HepG2 (cell line): ENCODE data around the gene ASH1L. TPM values are rescaled to one million over a fixed set of nuclear protein-coding genes. Genes with fewer than 3 reads are reported as not detected.

Source experiments
- ATAC-seq: fragments of 200-7000 bp; cut with Tn5 transposase; 3 replicates; pipeline ENCODE4 v1.9.1; 2020; ENCODE audit warnings: mild to moderate bottlenecking, moderate library complexity
- BruUV-seq: library from RNA; stranded (reverse); fragments of 400-500 nt; replicated peaks from 2 replicates; lab custom pipeline; 2021; lab: Mats Ljungman, UMichigan
- CTCF ChIA-PET: fragments of 300-600 bp; formaldehyde crosslinking; extraction: SDS; loops from one replicate; lab custom pipeline; 2021; ENCODE audit warnings: low total read pairs, inconsistent platforms, low intra/inter-chr PET ratio; lab: Yijun Ruan, JAX
- POLR2A ChIA-PET: fragments of 350-600 bp; sonication (Branson Sonifier 250); formaldehyde crosslinking; loops from one replicate; lab custom pipeline; 2020; ENCODE audit warnings: antibody characterized with exemption, inconsistent platforms; lab: Yijun Ruan, JAX
- DNase-seq: peaks from one replicate; pipeline ENCODE4 v3.0.0-alpha.2; 2015; ENCODE audit warnings: low spot score
- FAIRE-seq: peaks from 3 replicates; lab custom pipeline; 2011; peaks lifted over from hg19 to GRCh38; lab: Jason Lieb, UNC
- H2AFZ ChIP-seq: one replicate; pipeline ENCODE4 v1.6.1; 2011; ENCODE audit warnings: low read length, inconsistent platforms
- H3K27ac ChIP-seq: fragments of 300-600 bp; 3 replicates; pipeline ENCODE4 v1.8.0; 2011; ENCODE audit warnings: mixed run types, mild to moderate bottlenecking, mixed read lengths, low read length, inconsistent platforms; ENCODE audit not compliant: insufficient read depth; ENCODE audit errors: extremely low read length
- H3K27me3 ChIP-seq, 2 experiments: fragments of 200-600 bp in 1 of 2; 2 replicates in 1 of 2; 3 replicates in 1 of 2; pipeline versions ENCODE4 v1.6.0 to v1.8.0; 2011; ENCODE audit warnings: low read length in 2 of 2, mild to moderate bottlenecking in 2 of 2, moderate library complexity in 2 of 2, inconsistent platforms in 1 of 2; ENCODE audit not compliant: insufficient read depth in 2 of 2, control insufficient read depth in 1 of 2
- H3K36me3 ChIP-seq, 2 experiments: fragments of 200-600 bp in 1 of 2; replicated peaks in 1 of 2; 2 replicates in 1 of 2; 3 replicates in 1 of 2; pipeline versions ENCODE4 v1.5.1 to v1.8.0; 2011; ENCODE audit warnings: low read length in 2 of 2, inconsistent platforms in 1 of 2; ENCODE audit not compliant: insufficient read depth in 2 of 2, control insufficient read depth in 1 of 2
- H3K4me1 ChIP-seq: 2 replicates; pipeline ENCODE4 v1.5.1; 2012; ENCODE audit warnings: low read length, inconsistent platforms; ENCODE audit not compliant: insufficient read depth
- H3K4me2 ChIP-seq: 2 replicates; pipeline ENCODE4 v1.6.0; 2011; ENCODE audit warnings: low read depth, low read length, inconsistent platforms
- H3K4me3 ChIP-seq, 3 experiments: fragments of 200-600 bp in 1 of 3; sonication (generic), shearing (Covaris generic) in 1 of 3; replicated peaks in 1 of 3; 2 replicates each; pipeline ENCODE4 v1.5.1; 2011 to 2016; ENCODE audit warnings: low read length in 3 of 3, inconsistent platforms in 2 of 3, low read depth in 2 of 3, mild to moderate bottlenecking in 2 of 3, control low read depth in 1 of 3, mixed read lengths in 1 of 3; ENCODE audit not compliant: insufficient read depth in 1 of 3
- H3K79me2 ChIP-seq: one replicate; pipeline ENCODE4 v1.6.1; 2011; ENCODE audit warnings: low read length, inconsistent platforms; ENCODE audit not compliant: insufficient read depth
- H3K9ac ChIP-seq: 2 replicates; pipeline ENCODE4 v1.6.0; 2011; ENCODE audit warnings: mild to moderate bottlenecking, low read depth, low read length, inconsistent platforms; ENCODE audit not compliant: insufficient read depth
- H3K9me3 ChIP-seq: 2 replicates; pipeline ENCODE4 v1.5.1; 2012; ENCODE audit warnings: mild to moderate bottlenecking, low read length
- H4K20me1 ChIP-seq: 2 replicates; pipeline ENCODE4 v1.6.0; 2011; ENCODE audit warnings: inconsistent platforms, mild to moderate bottlenecking, low read length, moderate library complexity; ENCODE audit not compliant: insufficient read depth
- HOXA5 ChIP-seq: sonication (generic); formaldehyde crosslinking; IDR thresholded peaks from 2 replicates; pipeline ENCODE4 v1.4.0; 2020; ENCODE audit warnings: missing genetic modification reagents
- MXI1 ChIP-seq: IDR thresholded peaks from 3 replicates; pipeline ENCODE4 v1.6.1; 2012; ENCODE audit warnings: low read depth, low read length, inconsistent platforms, borderline replicate concordance
- YEATS4 ChIP-seq: sonication (generic); formaldehyde crosslinking; IDR thresholded peaks from 2 replicates; pipeline ENCODE4 v1.4.0; 2020; ENCODE audit warnings: missing genetic modification reagents, borderline replicate concordance
- ZBTB42 ChIP-seq: sonication (generic); formaldehyde crosslinking; IDR thresholded peaks from 2 replicates; pipeline ENCODE4 v1.5.0; 2020; ENCODE audit warnings: mild to moderate bottlenecking, missing genetic modification reagents
- ZBTB7B ChIP-seq: sonication (generic); formaldehyde crosslinking; IDR thresholded peaks from 2 replicates; pipeline ENCODE4 v1.4.0; 2020; ENCODE audit warnings: missing genetic modification reagents
- ZMYM3 ChIP-seq: sonication (generic); formaldehyde crosslinking; IDR thresholded peaks from 2 replicates; pipeline ENCODE4 v1.5.1; 2020; ENCODE audit warnings: mild to moderate bottlenecking, missing genetic modification reagents
- ZNF703 ChIP-seq: sonication (generic); formaldehyde crosslinking; IDR thresholded peaks from 2 replicates; pipeline ENCODE4 v1.5.1; 2020; ENCODE audit warnings: missing genetic modification reagents, mild to moderate bottlenecking, moderate library complexity, borderline replicate concordance
- WGBS: methylation state at CpG from one replicate; pipeline ENCODE4 v1.1.6; 2017; ENCODE audit warnings: low lambda C conversion rate; 5-methylcytosine and 5-hydroxymethylcytosine counted together
- in situ Hi-C: cut with HindIII; loops from 2 replicates; pipeline ENCODE4 v1.10.0; 2017; ENCODE audit warnings: low pct_unique_long_range_greater_than_20kb; ENCODE audit not compliant: extremely low pct_ligation_motif_present
- intact Hi-C: fragments of 100-400 bp; cut with micrococcal nuclease; formaldehyde crosslinking; loops from one replicate; pipeline ENCODE4 v1.10.0; 2022; ENCODE audit not compliant: unreplicated experiment
- polyA plus RNA-seq, 8 experiments: library from polyadenylated mRNA; depleted of rRNA in 3 of 8; stranded (reverse) in 7 of 8; unstranded in 1 of 8; fragments of >200 nt; fragmentation: Illumina TruSeq in 4 of 8; extraction: Trizol in 4 of 8; gene quantifications; 2 replicates each; pipeline versions ENCODE4 v1.2.1 to v1.2.3, GENCODE V29; 2011 to 2016; ENCODE audit warnings: low read depth in 4 of 8, missing spikeins in 1 of 8, mixed read lengths in 1 of 8; ENCODE audit not compliant: insufficient read depth in 1 of 8
- total RNA-seq, 5 experiments: library from RNA; depleted of rRNA; stranded (reverse); fragments of >200 nt; fragmentation: Illumina TruSeq; extraction: Trizol; gene quantifications; 2 replicates each; pipeline ENCODE4 v1.2.3, GENCODE V29; 2016; ENCODE audit warnings: low read depth in 1 of 5
- TF ChIP-seq, protein P1 (sequence below): sonication (generic); formaldehyde crosslinking; IDR thresholded peaks from 2 replicates; pipeline ENCODE4 v1.5.1; 2020; ENCODE audit warnings: mild to moderate bottlenecking, missing genetic modification reagents, moderate library complexity
- TF ChIP-seq, protein P2 (sequence below): sonication (generic); formaldehyde crosslinking; IDR thresholded peaks from 2 replicates; pipeline ENCODE4 v1.5.0; 2020; ENCODE audit warnings: mild to moderate bottlenecking, missing genetic modification reagents, borderline replicate concordance
- TF ChIP-seq, protein P3 (sequence below): sonication (generic); formaldehyde crosslinking; IDR thresholded peaks from 2 replicates; pipeline ENCODE4 v1.8.0; 2022; ENCODE audit warnings: low read depth, missing genetic modification reagents
- TF ChIP-seq, protein P4 (sequence below): sonication (generic); formaldehyde crosslinking; IDR thresholded peaks from 2 replicates; pipeline ENCODE4 v1.5.1; 2020; ENCODE audit warnings: missing genetic modification reagents, mild to moderate bottlenecking, borderline replicate concordance

Gene ASH1L
- total and polyA plus RNA-seq, 2 of the 13 experiments (the other 11 are each of a cell fraction or from before 2014, with no cell fraction given), result 10.2 to 15.3 TPM

DNA sequence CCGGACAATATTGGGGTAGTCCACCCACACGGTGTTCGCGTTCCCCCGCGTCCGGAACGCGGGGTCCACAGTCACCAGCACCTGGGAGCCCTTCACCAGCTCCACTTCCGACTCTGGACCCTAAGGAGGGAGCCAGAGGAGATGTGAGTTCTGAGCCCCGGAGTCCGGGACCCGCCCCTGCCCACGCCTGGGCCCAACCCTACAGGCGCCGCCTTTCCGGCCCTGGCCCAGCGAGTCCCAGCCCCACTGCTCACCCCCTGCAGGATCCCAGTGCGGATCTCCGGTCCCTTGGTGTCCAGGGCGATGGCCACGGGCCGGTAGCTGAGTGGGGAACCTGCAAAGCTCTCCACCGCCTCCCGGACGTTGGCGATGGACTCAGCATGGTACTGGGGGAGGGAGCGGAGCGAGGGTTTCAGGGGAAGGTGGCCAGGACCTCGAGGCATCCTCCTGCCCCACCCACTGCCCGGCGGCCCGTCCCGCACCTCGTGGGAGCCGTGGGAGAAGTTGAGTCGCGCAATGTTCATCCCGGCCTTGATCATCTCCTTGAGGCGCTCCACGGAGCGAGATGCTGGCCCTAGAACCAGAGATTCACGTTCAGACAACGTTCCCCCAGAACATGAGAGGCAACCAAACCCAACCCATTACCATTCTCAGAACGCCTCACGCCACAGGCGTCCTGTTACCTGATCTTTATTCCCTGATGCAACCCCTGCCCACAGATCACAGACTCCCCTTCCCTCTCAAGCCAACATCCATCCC is 267.2 kb downstream of the ASH1L start:
- ChIA-PET CTCF (no interaction called here), POLR2A (no interaction called here)
- Histone ChIP-seq H3K4me2 (no peak overlapping the region), H3K4me3 (no peak overlapping the region), H3K4me1 (peaks cover 30% of the 10 kb centered on the region), H4K20me1 (no peaks in the 10 kb centered on the region), H3K9me3 (no peaks in the 10 kb centered on the region), H3K27me3 (no peaks in the 10 kb centered on the region), H3K27ac (no peak overlapping the region), H3K36me3 (peaks cover 0 to 12% of the 10 kb centered on the region in 2 experiments; a peak in 3 of 5 replicates), H3K79me2 (peaks cover 3% of the 10 kb centered on the region), H3K9ac (no peak overlapping the region), H2AFZ (no peak overlapping the region)
- WGBS, result 98% methylated on average over 41 of the region's 47 CpGs
- in situ Hi-C loops, result no loop called here
- no peak for DNase-seq
- BruUV-seq, result no TSS peak
- TF ChIP-seq MXI1 (no peak), HOXA5 (CRISPR knock-in tag) (no peak), ZBTB7B (CRISPR knock-in tag) (no peak), ZMYM3 (CRISPR knock-in tag) (no peak), ZNF703 (CRISPR knock-in tag) (no peak), ZBTB42 (CRISPR knock-in tag) (no peak), YEATS4 (CRISPR knock-in tag) (no peak)
- TF ChIP-seq, protein P1, sequence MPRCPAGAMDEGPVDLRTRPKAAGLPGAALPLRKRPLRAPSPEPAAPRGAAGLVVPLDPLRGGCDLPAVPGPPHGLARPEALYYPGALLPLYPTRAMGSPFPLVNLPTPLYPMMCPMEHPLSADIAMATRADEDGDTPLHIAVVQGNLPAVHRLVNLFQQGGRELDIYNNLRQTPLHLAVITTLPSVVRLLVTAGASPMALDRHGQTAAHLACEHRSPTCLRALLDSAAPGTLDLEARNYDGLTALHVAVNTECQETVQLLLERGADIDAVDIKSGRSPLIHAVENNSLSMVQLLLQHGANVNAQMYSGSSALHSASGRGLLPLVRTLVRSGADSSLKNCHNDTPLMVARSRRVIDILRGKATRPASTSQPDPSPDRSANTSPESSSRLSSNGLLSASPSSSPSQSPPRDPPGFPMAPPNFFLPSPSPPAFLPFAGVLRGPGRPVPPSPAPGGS (CRISPR knock-in tag), result no peak
- TF ChIP-seq, protein P2, sequence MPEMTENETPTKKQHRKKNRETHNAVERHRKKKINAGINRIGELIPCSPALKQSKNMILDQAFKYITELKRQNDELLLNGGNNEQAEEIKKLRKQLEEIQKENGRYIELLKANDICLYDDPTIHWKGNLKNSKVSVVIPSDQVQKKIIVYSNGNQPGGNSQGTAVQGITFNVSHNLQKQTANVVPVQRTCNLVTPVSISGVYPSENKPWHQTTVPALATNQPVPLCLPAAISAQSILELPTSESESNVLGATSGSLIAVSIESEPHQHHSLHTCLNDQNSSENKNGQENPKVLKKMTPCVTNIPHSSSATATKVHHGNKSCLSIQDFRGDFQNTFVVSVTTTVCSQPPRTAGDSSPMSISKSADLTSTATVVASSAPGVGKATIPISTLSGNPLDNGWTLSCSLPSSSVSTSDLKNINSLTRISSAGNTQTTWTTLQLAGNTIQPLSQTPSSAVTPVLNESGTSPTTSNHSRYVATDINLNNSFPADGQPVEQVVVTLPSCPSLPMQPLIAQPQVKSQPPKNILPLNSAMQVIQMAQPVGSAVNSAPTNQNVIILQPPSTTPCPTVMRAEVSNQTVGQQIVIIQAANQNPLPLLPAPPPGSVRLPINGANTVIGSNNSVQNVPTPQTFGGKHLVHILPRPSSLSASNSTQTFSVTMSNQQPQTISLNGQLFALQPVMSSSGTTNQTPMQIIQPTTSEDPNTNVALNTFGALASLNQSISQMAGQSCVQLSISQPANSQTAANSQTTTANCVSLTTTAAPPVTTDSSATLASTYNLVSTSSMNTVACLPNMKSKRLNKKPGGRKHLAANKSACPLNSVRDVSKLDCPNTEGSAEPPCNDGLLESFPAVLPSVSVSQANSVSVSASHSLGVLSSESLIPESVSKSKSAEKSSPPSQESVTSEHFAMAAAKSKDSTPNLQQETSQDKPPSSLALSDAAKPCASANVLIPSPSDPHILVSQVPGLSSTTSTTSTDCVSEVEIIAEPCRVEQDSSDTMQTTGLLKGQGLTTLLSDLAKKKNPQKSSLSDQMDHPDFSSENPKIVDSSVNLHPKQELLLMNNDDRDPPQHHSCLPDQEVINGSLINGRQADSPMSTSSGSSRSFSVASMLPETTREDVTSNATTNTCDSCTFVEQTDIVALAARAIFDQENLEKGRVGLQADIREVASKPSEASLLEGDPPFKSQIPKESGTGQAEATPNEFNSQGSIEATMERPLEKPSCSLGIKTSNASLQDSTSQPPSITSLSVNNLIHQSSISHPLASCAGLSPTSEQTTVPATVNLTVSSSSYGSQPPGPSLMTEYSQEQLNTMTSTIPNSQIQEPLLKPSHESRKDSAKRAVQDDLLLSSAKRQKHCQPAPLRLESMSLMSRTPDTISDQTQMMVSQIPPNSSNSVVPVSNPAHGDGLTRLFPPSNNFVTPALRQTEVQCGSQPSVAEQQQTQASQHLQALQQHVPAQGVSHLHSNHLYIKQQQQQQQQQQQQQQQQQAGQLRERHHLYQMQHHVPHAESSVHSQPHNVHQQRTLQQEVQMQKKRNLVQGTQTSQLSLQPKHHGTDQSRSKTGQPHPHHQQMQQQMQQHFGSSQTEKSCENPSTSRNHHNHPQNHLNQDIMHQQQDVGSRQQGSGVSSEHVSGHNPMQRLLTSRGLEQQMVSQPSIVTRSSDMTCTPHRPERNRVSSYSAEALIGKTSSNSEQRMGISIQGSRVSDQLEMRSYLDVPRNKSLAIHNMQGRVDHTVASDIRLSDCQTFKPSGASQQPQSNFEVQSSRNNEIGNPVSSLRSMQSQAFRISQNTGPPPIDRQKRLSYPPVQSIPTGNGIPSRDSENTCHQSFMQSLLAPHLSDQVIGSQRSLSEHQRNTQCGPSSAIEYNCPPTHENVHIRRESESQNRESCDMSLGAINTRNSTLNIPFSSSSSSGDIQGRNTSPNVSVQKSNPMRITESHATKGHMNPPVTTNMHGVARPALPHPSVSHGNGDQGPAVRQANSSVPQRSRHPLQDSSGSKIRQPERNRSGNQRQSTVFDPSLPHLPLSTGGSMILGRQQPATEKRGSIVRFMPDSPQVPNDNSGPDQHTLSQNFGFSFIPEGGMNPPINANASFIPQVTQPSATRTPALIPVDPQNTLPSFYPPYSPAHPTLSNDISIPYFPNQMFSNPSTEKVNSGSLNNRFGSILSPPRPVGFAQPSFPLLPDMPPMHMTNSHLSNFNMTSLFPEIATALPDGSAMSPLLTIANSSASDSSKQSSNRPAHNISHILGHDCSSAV, result no peak
- TF ChIP-seq, protein P3, sequence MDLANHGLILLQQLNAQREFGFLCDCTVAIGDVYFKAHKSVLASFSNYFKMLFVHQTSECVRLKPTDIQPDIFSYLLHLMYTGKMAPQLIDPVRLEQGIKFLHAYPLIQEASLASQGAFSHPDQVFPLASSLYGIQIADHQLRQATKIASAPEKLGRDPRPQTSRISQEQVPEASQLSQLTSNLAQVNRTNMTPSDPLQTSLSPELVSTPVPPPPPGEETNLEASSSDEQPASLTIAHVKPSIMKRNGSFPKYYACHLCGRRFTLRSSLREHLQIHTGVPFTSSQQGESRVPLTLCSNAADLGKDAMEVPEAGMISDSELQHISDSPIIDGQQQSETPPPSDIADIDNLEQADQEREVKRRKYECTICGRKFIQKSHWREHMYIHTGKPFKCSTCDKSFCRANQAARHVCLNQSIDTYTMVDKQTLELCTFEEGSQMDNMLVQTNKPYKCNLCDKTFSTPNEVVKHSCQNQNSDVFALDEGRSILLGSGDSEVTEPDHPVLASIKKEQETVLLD (CRISPR knock-in tag), result no peak
- TF ChIP-seq, protein P4, sequence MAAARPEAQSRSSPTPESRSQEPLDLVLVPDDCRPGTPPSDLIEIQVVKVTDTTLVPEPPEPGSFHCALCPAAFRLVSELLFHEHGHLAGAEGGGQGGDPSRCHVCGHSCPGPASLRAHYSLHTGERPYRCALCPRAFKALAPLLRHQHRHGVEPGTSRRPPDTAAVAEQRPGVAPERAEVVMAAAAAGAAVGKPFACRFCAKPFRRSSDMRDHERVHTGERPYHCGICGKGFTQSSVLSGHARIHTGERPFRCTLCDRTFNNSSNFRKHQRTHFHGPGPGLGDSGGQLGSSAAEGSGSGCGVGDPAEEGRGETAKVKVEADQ (CRISPR knock-in tag), result no peak
- FAIRE-seq, result no peak
- intact Hi-C loops, result no loop called here
- no peak; the same call in 2 of the 3 replicates for ATAC-seq
